Neutrophil (primary cell): ENCODE measurements around the gene CAPN1.
A peak's percentile ranks its signal among the peaks of the same experiment; 100 is the strongest.

Source experiments
- H3K27ac ChIP-seq: fragments of 200-600 bp; sonication (generic); 2 replicates; pipeline ENCODE4 v1.5.1; 2016; ENCODE audit warnings: mild to moderate bottlenecking, moderate library complexity
- H3K27me3 ChIP-seq: fragments of 200-600 bp; sonication (generic); 2 replicates; pipeline ENCODE4 v1.6.0; 2016; ENCODE audit warnings: mild to moderate bottlenecking
- H3K36me3 ChIP-seq: fragments of 200-600 bp; sonication (generic); 2 replicates; pipeline ENCODE4 v1.5.1; 2017
- H3K4me1 ChIP-seq, 2 experiments: fragments of 200-600 bp in 1 of 2; sonication (generic) in 1 of 2; 1 replicate in 1 of 2; 2 replicates in 1 of 2; pipeline versions ENCODE4 v1.5.1 to v1.6.1; 2013 to 2016; ENCODE audit warnings: low read depth in 1 of 2, low read length in 1 of 2, mild to moderate bottlenecking in 1 of 2, moderate library complexity in 1 of 2; ENCODE audit not compliant: control insufficient read depth in 1 of 2, insufficient read depth in 1 of 2
- H3K4me3 ChIP-seq, 2 experiments: fragments of 200-600 bp in 1 of 2; sonication (generic) in 1 of 2; 1 replicate in 1 of 2; 2 replicates in 1 of 2; pipeline ENCODE4 v1.5.1; 2013 to 2016; ENCODE audit warnings: low read depth in 1 of 2, low read length in 1 of 2, mild to moderate bottlenecking in 1 of 2, moderate library complexity in 1 of 2
- H3K9me3 ChIP-seq: fragments of 200-600 bp; sonication (generic); 2 replicates; pipeline ENCODE4 v1.5.1; 2016
- TF ChIP-seq, protein P1 (sequence below): fragments of 200-600 bp; sonication (generic); IDR thresholded peaks from 2 replicates; pipeline ENCODE4 v1.5.1; 2016; ENCODE audit warnings: antibody characterized with exemption

CAPN1 gene

DNA sequence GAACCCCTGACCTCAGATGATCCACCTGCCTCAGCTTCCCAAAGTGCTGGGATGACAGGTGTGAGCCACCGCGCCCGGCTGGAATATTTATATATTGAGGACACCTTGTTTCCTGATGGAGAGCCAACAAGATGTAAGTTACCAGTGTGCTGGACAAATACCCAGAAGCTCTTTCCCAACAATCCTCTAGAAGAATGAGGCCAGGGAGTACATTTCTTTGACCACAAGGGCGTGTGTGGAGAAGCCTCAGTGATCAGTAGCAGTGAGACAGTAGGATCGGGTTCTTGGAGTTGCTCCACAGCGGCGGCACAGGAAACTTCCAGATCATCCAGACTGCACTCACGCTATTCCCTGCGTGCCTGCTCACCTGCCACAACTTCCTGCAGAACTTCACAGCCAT lies 69.7 kb downstream of the CAPN1 start:
- Histone ChIP-seq H3K36me3 (no peaks in the 10 kb centered on the region), H3K4me1 (no peaks in the 10 kb centered on the region), H3K4me3 (no peak overlapping the region), H3K27me3 (no peaks in the 10 kb centered on the region), H3K9me3 (no peaks in the 10 kb centered on the region), H3K27ac (no peak overlapping the region)
- TF ChIP-seq, protein P1, sequence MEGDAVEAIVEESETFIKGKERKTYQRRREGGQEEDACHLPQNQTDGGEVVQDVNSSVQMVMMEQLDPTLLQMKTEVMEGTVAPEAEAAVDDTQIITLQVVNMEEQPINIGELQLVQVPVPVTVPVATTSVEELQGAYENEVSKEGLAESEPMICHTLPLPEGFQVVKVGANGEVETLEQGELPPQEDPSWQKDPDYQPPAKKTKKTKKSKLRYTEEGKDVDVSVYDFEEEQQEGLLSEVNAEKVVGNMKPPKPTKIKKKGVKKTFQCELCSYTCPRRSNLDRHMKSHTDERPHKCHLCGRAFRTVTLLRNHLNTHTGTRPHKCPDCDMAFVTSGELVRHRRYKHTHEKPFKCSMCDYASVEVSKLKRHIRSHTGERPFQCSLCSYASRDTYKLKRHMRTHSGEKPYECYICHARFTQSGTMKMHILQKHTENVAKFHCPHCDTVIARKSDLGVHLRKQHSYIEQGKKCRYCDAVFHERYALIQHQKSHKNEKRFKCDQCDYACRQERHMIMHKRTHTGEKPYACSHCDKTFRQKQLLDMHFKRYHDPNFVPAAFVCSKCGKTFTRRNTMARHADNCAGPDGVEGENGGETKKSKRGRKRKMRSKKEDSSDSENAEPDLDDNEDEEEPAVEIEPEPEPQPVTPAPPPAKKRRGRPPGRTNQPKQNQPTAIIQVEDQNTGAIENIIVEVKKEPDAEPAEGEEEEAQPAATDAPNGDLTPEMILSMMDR = no peak

DNA sequence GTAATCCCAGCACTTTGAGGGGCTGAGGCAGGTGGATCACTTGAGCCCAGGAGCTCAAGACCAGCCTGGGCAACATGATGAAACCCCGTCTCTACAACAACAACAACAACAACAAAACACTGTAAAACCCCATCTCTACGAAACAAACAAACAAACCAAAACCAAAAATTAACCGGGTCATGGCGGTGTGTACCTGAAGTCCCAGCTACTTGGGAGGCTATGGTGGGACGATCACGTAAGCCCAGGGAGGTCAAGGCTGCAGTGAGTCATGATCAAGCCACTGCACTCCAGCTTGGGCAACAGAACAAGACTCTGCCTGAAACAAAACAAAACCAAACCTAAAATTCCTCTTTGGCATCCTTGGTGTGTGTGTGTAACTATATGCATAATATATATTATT lies 73.0 kb downstream of the CAPN1 start:
- H3K27ac ChIP-seq = no peak overlapping the region
- TF ChIP-seq, protein P1 = no peak
- no peaks in the 10 kb centered on the region for H3K27me3 ChIP-seq
- peaks cover under 1 to 4% of the 10 kb centered on the region in 2 experiments for H3K4me1 ChIP-seq
- no peaks in the 10 kb centered on the region for H3K9me3 ChIP-seq
- no peaks in the 10 kb centered on the region for H3K36me3 ChIP-seq
- H3K4me3 ChIP-seq = no peak overlapping the region

DNA sequence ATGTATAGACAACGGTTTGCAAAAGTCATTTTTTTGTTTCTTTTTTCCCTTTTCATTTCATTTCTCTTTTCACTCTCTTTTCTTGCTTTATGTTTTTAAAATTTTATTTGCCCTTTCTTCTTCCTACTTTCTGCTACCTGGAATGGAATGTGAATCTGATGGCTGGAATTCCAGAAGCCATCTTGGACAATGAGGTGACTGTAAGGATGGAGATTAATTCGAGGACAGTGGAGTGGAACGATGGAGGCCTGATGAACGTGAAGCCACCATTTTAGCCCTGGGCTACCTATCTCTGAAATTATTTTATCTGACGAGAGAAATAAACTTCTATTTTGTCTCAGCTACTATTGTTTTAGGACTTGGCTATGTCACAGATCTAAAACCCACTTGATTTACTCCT lies 77.3 kb downstream of the CAPN1 start:
- Histone ChIP-seq H3K4me3 (no peak overlapping the region), H3K9me3 (no peaks in the 10 kb centered on the region), H3K27me3 (no peaks in the 10 kb centered on the region), H3K4me1 (peaks cover 21 to 26% of the 10 kb centered on the region in 2 experiments), H3K36me3 (no peaks in the 10 kb centered on the region), H3K27ac (no peak overlapping the region)
- TF ChIP-seq, protein P1 = no peak

DNA sequence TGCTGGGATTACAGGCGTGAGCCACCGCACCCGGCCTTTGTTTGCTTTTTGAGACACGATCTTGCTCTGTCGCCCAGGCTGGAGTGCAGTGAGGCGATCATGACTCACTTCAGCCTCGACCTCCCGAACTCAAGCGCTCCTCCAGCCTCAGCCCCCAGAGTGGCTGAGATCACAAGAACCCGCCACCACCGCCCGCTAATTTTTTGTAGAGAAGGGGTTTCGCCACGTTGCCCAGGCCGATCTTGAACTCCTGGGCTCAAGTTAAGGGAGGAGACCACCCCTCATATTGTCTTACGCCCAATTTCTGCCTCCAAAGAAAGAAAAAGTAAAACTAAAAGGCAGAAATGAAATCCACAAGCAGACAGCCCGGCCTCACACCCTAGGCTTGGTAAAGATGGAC lies 78.6 kb downstream of the CAPN1 start:
- Histone ChIP-seq H3K9me3 (no peaks in the 10 kb centered on the region), H3K4me1 (peaks cover 21 to 26% of the 10 kb centered on the region in 2 experiments)
- TF ChIP-seq, protein P1 = no peak

DNA sequence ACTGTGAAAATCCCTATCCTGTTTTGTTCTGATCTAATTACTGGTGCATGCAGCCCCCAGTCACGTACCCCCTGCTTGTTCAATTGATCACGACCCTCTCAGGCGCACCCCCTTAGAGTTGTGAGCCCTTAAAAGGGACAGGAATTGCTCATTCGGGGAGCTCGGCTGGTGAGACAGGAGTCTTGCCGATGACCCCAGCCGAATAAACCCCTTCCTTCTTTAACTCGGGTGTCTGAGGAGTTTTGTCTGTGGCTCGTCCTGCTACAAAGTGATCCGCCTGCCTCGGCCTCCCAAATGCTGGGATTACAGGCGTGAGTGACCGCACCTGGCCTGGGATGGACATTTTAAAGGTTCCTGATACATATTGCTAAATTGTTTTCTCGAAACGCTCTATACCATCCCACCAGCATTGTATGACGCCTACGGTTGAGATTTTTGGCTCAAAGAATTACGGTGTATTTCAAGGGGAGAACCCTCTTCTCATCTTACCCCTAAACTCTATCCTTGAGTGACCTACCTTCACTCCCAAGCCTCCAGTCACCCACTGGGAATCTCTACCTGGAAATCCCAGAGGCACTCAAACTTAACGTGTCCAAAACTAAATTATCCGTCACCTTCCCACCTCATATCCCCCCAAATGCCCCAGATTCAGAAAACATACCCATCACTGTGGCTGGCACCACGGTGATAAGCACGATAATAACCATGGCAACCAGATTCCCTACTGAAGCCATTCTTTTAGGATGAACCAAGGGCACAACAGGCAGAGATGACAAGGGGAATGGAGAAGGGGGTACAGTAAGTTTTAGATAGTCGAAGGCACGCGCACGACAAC lies 79.2 kb downstream of the CAPN1 start:
- TF ChIP-seq, protein P1 = no peak
- H3K4me3 ChIP-seq = peak overlapping the region; percentile 91 to 95
- H3K27me3 ChIP-seq = no peaks in the 10 kb centered on the region
- H3K4me1 ChIP-seq = peaks cover 21 to 26% of the 10 kb centered on the region in 2 experiments
- peak overlapping the region; percentile 81 for H3K27ac ChIP-seq
- no peaks in the 10 kb centered on the region for H3K9me3 ChIP-seq
- H3K36me3 ChIP-seq = no peaks in the 10 kb centered on the region

More for the DNA sequence above, 78.6 kb downstream of the CAPN1 start:
- H3K36me3 ChIP-seq = no peaks in the 10 kb centered on the region
- no peaks in the 10 kb centered on the region for H3K27me3 ChIP-seq
- no peak overlapping the region for H3K4me3 ChIP-seq
- no peak overlapping the region for H3K27ac ChIP-seq
